AG08396 (cell line): Measurements from ENCODE around the gene KIF25.
A peak's percentile ranks its signal among the peaks of the same experiment; 100 is the strongest.

ENCODE experiments used
- DNase-seq: peaks from one replicate; pipeline ENCODE4 v3.0.0; 2012; ENCODE audit warnings: low spot score, mixed read lengths

KIF25 gene

GRCh38 chr6:168017629-168018028 is 20.2 kb downstream of the KIF25 start:
- no peak for DNase-seq

- no peak for DNase-seq
Measured at GRCh38 chr6:168018664-168019063, 21.2 kb downstream of the KIF25 start.

- DNase-seq = no peak
Measured at GRCh38 chr6:168020242-168020641, 22.8 kb downstream of the KIF25 start.

GRCh38 chr6:168021581-168021980 is 24.1 kb downstream of the KIF25 start:
- no peak for DNase-seq

GRCh38 chr6:168022488-168023321 is 25.2 kb downstream of the KIF25 start:
- no peak for DNase-seq

GRCh38 chr6:168024951-168025510 is 27.6 kb downstream of the KIF25 start:
- DNase-seq = no peak

GRCh38 chr6:168025831-168026710 is 28.6 kb downstream of the KIF25 start:
- DNase-seq = no peak

- DNase-seq = no peak
Measured at GRCh38 chr6:168026925-168027324, 29.5 kb downstream of the KIF25 start.

GRCh38 chr6:168027521-168027920 is 30.1 kb downstream of the KIF25 start:
- no peak for DNase-seq

GRCh38 chr6:168028181-168028580 is 30.7 kb downstream of the KIF25 start:
- DNase-seq = no peak

GRCh38 chr6:168029459-168030217 is 32.2 kb downstream of the KIF25 start:
- no peak for DNase-seq

GRCh38 chr6:168030218-168030746 is 32.8 kb downstream of the KIF25 start:
- DNase-seq = no peak

GRCh38 chr6:168030908-168031307 is 33.4 kb downstream of the KIF25 start:
- DNase-seq = no peak

GRCh38 chr6:168031411-168031971 is 34.0 kb downstream of the KIF25 start:
- peak; percentile 54 for DNase-seq

- peak; percentile 87 for DNase-seq
Measured at GRCh38 chr6:168032005-168032760, 34.7 kb downstream of the KIF25 start.

- DNase-seq = no peak
Measured at GRCh38 chr6:168033791-168034190, 36.3 kb downstream of the KIF25 start.

- no peak for DNase-seq
Measured at GRCh38 chr6:168034537-168034936, 37.1 kb downstream of the KIF25 start.

GRCh38 chr6:168035098-168035660 is 37.7 kb downstream of the KIF25 start:
- DNase-seq = peak; percentile 84

- no peak for DNase-seq
Measured at GRCh38 chr6:168035661-168036545, 38.4 kb downstream of the KIF25 start.
